GM19395 (cell line): ENCODE measurements around the gene TXNIP.
A peak's percentile ranks its signal among the peaks of the same experiment; 100 is the strongest.

Source experiments
- ATAC-seq: cut with Tn5 transposase; IDR thresholded peaks from one replicate; pipeline ENCODE4 v1.9.1; 2021; ENCODE audit warnings: mild to moderate bottlenecking, moderate library complexity; ENCODE audit not compliant: unreplicated experiment

Gene TXNIP

GRCh38 chr1:146012703-146013558 lies 16.6 kb upstream of the TXNIP start:
- no peak for ATAC-seq

- no peak for ATAC-seq
Measured at GRCh38 chr1:146010126-146010738, 13.9 kb upstream of the TXNIP start.

- ATAC-seq, result no peak
Measured at GRCh38 chr1:146007489-146008133, 11.2 kb upstream of the TXNIP start.

DNA sequence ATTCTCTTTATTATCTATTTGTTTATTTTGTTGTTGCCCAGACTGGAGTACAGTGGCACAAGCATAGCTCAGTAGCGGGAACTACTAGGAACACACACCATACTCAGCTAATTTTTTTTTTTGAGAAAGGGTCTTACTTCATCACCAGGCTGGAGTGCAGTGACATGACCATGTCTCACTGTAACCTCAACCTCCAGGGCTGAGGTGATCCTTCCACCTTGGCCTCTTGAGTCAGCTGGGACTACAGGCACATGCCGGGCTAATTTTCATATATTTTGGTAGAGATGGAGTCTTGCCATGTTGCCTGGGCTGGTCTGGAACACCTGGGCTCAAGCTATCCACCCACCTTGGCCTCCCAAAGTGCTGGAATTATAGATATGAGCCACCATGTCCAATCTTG lies 5.3 kb upstream of the TXNIP start:
- ATAC-seq, result no peak

GRCh38 chr1:145999321-146000024 lies 3.1 kb upstream of the TXNIP start:
- no peak for ATAC-seq

DNA sequence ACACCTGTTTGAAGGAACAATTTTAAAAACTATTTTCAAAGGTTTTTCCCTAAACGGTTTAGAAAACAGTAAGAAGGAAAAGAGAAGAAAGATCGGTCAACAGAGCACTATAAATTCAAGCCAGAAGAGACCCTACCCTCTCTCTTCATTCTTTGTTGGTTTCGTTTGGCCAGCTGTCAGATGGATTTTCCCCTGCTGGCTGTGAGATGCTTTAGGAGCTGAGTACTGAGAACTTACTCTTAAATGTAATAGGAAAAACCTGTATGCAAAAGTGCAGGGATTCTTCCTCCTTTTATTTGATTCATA lies 1.3 kb upstream of the TXNIP start:
- ATAC-seq, result no peak

DNA sequence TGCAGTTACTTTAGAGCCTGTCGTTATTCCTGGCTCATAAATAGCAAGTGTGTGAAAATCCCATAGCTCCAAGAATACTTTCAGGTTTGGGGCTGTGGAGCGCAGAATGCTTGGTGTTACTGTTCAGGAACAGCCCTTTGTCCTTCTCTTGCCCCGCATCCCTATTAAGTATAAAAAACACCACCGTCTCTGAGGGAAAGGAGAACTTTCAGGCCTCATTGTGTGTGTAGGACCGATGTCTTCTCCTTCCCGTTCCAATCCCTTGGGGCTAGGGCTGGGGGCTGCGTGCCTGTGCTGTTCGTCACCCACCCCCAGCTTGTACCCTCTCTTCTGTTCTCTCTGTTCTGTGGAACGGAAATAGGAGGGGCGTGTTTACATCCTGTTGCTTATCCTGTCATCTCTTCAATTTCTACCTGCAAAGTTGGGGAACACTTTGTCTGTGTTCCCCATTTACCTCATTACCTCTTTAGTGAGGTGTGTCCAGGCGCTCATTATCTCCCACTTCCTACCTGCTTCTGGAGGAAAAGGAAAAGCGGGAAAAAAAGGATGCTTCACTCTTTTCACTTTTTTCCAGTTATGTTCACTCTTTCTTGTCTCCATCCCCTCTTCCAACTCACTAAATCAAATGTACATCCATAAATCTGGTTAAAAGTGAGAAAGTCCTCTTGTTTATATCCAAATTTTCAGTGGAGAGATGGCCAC lies 788 bp upstream of the TXNIP start:
- ATAC-seq, result peak; percentile 31

GRCh38 chr1:145995964-145996432 lies 381 bp downstream of the TXNIP start:
- ATAC-seq, result no peak

- ATAC-seq, result no peak
Measured at GRCh38 chr1:145995148-145995881, 1.1 kb downstream of the TXNIP start.

GRCh38 chr1:145994391-145995120 lies 1.8 kb downstream of the TXNIP start:
- no peak for ATAC-seq

DNA sequence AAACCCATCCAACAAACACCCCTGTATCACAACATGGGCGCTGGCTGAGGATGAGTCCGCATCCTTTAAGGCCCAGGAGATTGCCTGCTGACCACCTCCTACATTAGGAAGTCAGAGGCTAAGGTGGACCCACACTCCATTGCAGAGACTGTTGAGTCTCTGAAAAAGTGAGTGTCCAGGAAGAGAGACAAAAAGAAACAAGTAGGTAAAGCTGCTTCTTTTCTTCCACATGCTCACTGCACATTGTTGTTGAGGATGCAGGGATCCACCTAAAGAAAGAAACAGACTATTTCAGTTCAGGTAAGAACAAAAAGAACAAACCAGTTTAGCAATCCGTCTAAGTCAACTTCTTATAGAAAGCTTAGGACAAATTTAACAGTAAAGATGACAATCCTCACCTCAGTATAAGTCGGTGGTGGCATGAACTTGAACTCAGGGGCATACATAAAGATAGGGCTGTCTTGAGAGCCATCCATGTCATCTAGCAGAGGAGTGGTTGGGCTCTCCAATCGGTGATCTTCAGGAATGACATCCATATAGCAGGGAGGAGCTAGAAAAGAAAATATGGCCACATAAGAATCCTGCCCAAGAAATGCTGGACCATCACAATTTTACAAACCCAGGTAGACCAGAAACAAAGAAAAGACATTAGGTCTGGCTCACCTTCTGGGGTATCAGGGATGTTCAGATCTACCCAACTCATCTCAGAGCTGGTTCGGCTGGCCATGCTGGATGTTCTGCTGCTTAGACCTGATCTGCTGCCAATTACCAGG lies 2.6 kb downstream of the TXNIP start:
- no peak for ATAC-seq

- ATAC-seq, result no peak
Measured at GRCh38 chr1:145992958-145993617, 3.3 kb downstream of the TXNIP start.

- ATAC-seq, result no peak
Measured at GRCh38 chr1:145992502-145992936, 3.9 kb downstream of the TXNIP start.

- ATAC-seq, result no peak
Measured at GRCh38 chr1:145991735-145992412, 4.5 kb downstream of the TXNIP start.

DNA sequence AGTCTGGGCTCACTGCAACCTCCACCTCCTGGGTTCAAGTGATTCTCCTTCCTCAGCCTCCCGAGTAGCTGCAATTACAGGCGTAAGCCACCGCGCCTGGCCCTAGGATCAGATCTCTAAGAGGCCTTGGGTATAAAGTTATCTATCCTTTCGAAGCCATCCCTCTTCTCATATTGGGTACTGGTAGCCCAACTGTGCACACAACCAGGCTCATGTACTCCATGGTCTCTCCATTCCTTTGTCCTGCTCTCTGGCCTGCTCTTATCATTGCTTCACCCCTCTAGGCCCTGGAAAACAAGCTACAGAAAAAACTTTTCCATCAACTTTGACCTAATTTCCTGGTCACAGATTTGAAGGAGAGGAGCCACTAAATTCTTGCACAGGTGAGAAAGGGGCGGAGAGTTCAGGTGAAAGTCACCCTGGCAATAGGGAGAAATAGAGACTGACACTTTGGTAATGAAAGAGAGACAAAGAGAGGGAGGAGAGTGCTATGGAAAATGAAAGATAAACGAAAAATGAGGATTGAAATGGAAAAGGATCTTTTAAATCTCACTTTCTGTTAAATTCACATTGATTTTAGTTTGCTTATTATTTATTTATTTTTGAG lies 6.0 kb downstream of the TXNIP start:
- ATAC-seq, result no peak

GRCh38 chr1:145988773-145989172 lies 7.6 kb downstream of the TXNIP start:
- ATAC-seq, result no peak

GRCh38 chr1:145987926-145988325 lies 8.5 kb downstream of the TXNIP start:
- ATAC-seq, result no peak
